Activated B cell treated with CpG ODN at 0.5 μM for 24 hours (primary cell): Measurements from ENCODE around the gene DLEC1. TPM values are rescaled to one million over a fixed set of nuclear protein-coding genes. Genes with fewer than 3 reads are reported as not detected.

Experiments used
- ATAC-seq: fragments of 200-7000 bp; cut with Tn5 transposase; one replicate; pipeline ENCODE4 v1.10.0; 2021; ENCODE audit warnings: low read depth, mild to moderate bottlenecking, moderate library complexity
- CTCF ChIA-PET: fragments of 350-600 bp; sonication (Branson Sonifier 250); formaldehyde crosslinking; loops from one replicate; lab custom pipeline; 2021; ENCODE audit warnings: antibody characterized with exemption; lab: Charles Lee
- POLR2A ChIA-PET: fragments of 350-600 bp; sonication (Branson Sonifier 250); formaldehyde crosslinking; loops from one replicate; lab custom pipeline; 2021; ENCODE audit warnings: antibody characterized with exemption; lab: Charles Lee
- DNase-seq: peaks from one replicate; pipeline ENCODE4 v3.0.0; 2022
- H3K27ac Mint-ChIP-seq: one replicate; pipeline ENCODE4 v1.8.0; 2020; ENCODE audit warnings: mixed read lengths
- H3K27me3 Mint-ChIP-seq: one replicate; pipeline ENCODE4 v1.8.0; 2021; ENCODE audit warnings: mixed read lengths
- H3K36me3 Mint-ChIP-seq: one replicate; pipeline ENCODE4 v1.8.0; 2021; ENCODE audit warnings: low read depth, mixed read lengths
- H3K4me1 Mint-ChIP-seq: one replicate; pipeline ENCODE4 v1.8.0; 2021; ENCODE audit warnings: mixed read lengths
- H3K4me3 Mint-ChIP-seq: one replicate; pipeline ENCODE4 v1.8.0; 2020; ENCODE audit warnings: mild to moderate bottlenecking, mixed read lengths
- H3K9me3 Mint-ChIP-seq: one replicate; pipeline ENCODE4 v1.8.0; 2020; ENCODE audit warnings: mixed read lengths
- CTCF ChIP-seq: fragments of 200-600 bp; IDR thresholded peaks from one replicate; pipeline ENCODE4 v1.8.0; 2022; ENCODE audit warnings: antibody characterized with exemption, mild to moderate bottlenecking
- intact Hi-C: fragments of 100-400 bp; cut with micrococcal nuclease; formaldehyde crosslinking; loops from one replicate; pipeline ENCODE4 v1.15.1; 2024
- total RNA-seq: library from RNA; stranded (reverse); gene quantifications from 2 replicates; pipeline ENCODE4 v1.2.3, GENCODE V29; 2022

Gene DLEC1
- total RNA-seq, 1 donor from 2014 or later: 0.11 TPM

- Mint-ChIP-seq H3K9me3 (no peaks in the 10 kb centered on the region), H3K27ac (no peak overlapping the region), H3K4me1 (peaks cover 79% of the 10 kb centered on the region), H3K4me3 (no peak overlapping the region), H3K36me3 (peaks cover 9% of the 10 kb centered on the region), H3K27me3 (no peaks in the 10 kb centered on the region)
- intact Hi-C loops: no loop called here
- ChIA-PET CTCF (interaction anchor here (0.7 kb wide), 1 partner anchor 49 kb away, joined by 4 read pairs; no protein-coding TSS in a partner anchor), POLR2A (no interaction called here)
- no peak for ATAC-seq
- no peak for DNase-seq
- no peak for TF ChIP-seq CTCF
Observed at GRCh38 chr3:38170722-38171121, 131.7 kb downstream of the DLEC1 start.

DNA sequence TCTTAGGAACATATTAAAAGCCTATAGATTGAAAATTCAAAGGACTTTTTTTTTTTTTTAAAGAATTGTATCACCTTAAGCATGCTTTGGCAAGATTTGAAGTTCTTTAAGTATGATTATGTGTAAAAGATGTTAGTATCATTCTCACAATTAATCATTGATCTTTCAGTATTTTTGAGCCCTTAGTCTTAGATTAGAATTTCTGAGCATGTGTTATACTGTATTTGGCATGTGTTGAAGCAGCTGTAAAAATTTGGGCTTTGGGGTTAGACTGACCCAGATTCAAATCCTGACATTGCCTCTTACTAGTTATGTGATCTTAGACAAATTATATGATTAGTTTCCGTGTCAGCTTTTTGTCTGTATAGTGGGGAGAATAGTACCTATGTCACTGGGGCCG is 132.6 kb downstream of the DLEC1 start:
- intact Hi-C loops: no loop called here
- CTCF ChIA-PET: no interaction called here
- Mint-ChIP-seq H3K27me3 (no peaks in the 10 kb centered on the region), H3K36me3 (peaks cover 3% of the 10 kb centered on the region), H3K9me3 (no peaks in the 10 kb centered on the region), H3K27ac (no peak overlapping the region), H3K4me1 (peaks cover 75% of the 10 kb centered on the region), H3K4me3 (no peak overlapping the region)
- no peak for ATAC-seq
- TF ChIP-seq CTCF: no peak
- no peak for DNase-seq
- POLR2A ChIA-PET: no interaction called here

Other genes starting within 250 kb of the DLEC1 start
- not detected in 2 replicates for gene CTDSPL, start 177.3 kb upstream of the DLEC1 start, total RNA-seq
- gene VILL, start 48.4 kb upstream of the DLEC1 start, total RNA-seq: 21.6 and 23.8 TPM in 2 replicates
- gene PLCD1, start 9.6 kb upstream of the DLEC1 start, total RNA-seq: 2.4 and 6.5 TPM in 2 replicates
- gene ACAA1, start 97.9 kb downstream of the DLEC1 start, total RNA-seq: 78.1 and 79.6 TPM in 2 replicates
- 60.1 and 62.7 TPM in 2 replicates for gene MYD88, start 99.5 kb downstream of the DLEC1 start, total RNA-seq
- 34.8 and 40.2 TPM in 2 replicates for gene OXSR1, start 126.3 kb downstream of the DLEC1 start, total RNA-seq
- 0.20 and 0.51 TPM in 2 replicates for gene SLC22A13, start 226.6 kb downstream of the DLEC1 start, total RNA-seq
- 0.16 TPM in 1 of 2 replicates, not detected in the other for gene SLC22A14, start 243.1 kb downstream of the DLEC1 start, total RNA-seq